ENCODE results near the gene STX17. TPM values are rescaled to one million over a fixed set of nuclear protein-coding genes. Genes with fewer than 3 reads are reported as not detected.

STX17 gene
- total and polyA plus RNA-seq, 12 donors: 5.4 to 47.2 (median 29.1) TPM

GRCh38 chr9:99967457-99967856 lies 61.0 kb downstream of the STX17 start:
- Histone ChIP-seq H3K27ac (no peak overlapping the region), H3K9me3 (replicated peaks in 1 of 3) (no peaks in the 10 kb centered on the region), H3K4me3 (no peak overlapping the region), H3K27me3 (no peaks in the 10 kb centered on the region), H3K4me1 (replicated peaks in 1 of 2) (no peaks in the 10 kb centered on the region), H3K36me3 (replicated peaks in 1 of 2) (peaks cover 0 to 14% of the 10 kb centered on the region in 2 donors)
- WGBS, 4 donors: 81 to 95% (median 92%) methylated on average over 2 of the region's 2 CpGs
- no peak for TF ChIP-seq POLR2A (IDR thresholded peaks at IDR 0.05)
- TF ChIP-seq CTCF (IDR thresholded peaks at IDR 0.05): no peak
- DNase-seq: no peak
- intact Hi-C loops (cut with DNase I): no loop called here

- TF ChIP-seq CTCF (IDR thresholded peaks at IDR 0.05): no peak
- no peak for TF ChIP-seq POLR2A (IDR thresholded peaks at IDR 0.05)
- no peaks in the 10 kb centered on the region for H3K9me3 ChIP-seq (replicated peaks in 1 of 3)
- DNase-seq: no peak
- intact Hi-C loops (cut with DNase I): no loop called here
- no peaks in the 10 kb centered on the region for H3K4me1 ChIP-seq (replicated peaks in 1 of 2)
- H3K36me3 ChIP-seq (replicated peaks in 1 of 2): peaks cover 0 to 14% of the 10 kb centered on the region in 2 donors
- H3K27ac ChIP-seq: no peak overlapping the region
- no peaks in the 10 kb centered on the region for H3K27me3 ChIP-seq
- WGBS, 4 donors: 95 to 100% (median 98%) methylated on average over 2 of the region's 2 CpGs
- no peak overlapping the region for H3K4me3 ChIP-seq
Observed at GRCh38 chr9:99970481-99970880, 64.0 kb downstream of the STX17 start.

GRCh38 chr9:99971410-99971809 lies 65.0 kb downstream of the STX17 start:
- no peaks in the 10 kb centered on the region for H3K9me3 ChIP-seq (replicated peaks in 1 of 3)
- no peak for DNase-seq
- no peaks in the 10 kb centered on the region for H3K27me3 ChIP-seq
- H3K27ac ChIP-seq: no peak overlapping the region
- no peak for TF ChIP-seq POLR2A (IDR thresholded peaks at IDR 0.05)
- TF ChIP-seq CTCF (IDR thresholded peaks at IDR 0.05): no peak
- H3K4me1 ChIP-seq (replicated peaks in 1 of 2): no peaks in the 10 kb centered on the region
- intact Hi-C loops (cut with DNase I): no loop called here
- H3K36me3 ChIP-seq (replicated peaks in 1 of 2): peaks cover 0 to 14% of the 10 kb centered on the region in 2 donors
- no peak overlapping the region for H3K4me3 ChIP-seq

GRCh38 chr9:99973455-99973854 lies 67.0 kb downstream of the STX17 start:
- 93 to 97% (median 97%) methylated on average over 3 of the region's 3 CpGs for WGBS, 4 donors
- no peak for TF ChIP-seq POLR2A (IDR thresholded peaks at IDR 0.05)
- no peak for TF ChIP-seq CTCF (IDR thresholded peaks at IDR 0.05)
- Histone ChIP-seq H3K4me1 (replicated peaks in 1 of 2) (no peaks in the 10 kb centered on the region), H3K27ac (no peak overlapping the region), H3K27me3 (no peaks in the 10 kb centered on the region), H3K4me3 (no peak overlapping the region), H3K36me3 (replicated peaks in 1 of 2) (peaks cover 0 to 6% of the 10 kb centered on the region in 2 donors), H3K9me3 (replicated peaks in 1 of 3) (no peaks in the 10 kb centered on the region)
- intact Hi-C loops (cut with DNase I): no loop called here
- no peak for DNase-seq
